HCT116 (cell line): Measurements from ENCODE around the gene HMGCS2. TPM values are rescaled to one million over a fixed set of nuclear protein-coding genes. Genes with fewer than 3 reads are reported as not detected.
A peak's percentile ranks its signal among the peaks of the same experiment; 100 is the strongest.

Experiments used
- ATAC-seq: fragments of 200-7000 bp; cut with Tn5 transposase; 2 replicates; pipeline ENCODE4 v1.9.1; 2020; ENCODE audit warnings: mild to moderate bottlenecking, moderate library complexity
- BruUV-seq: library from RNA; stranded (reverse); fragments of 400-500 nt; replicated peaks from 2 replicates; lab custom pipeline; 2021; lab: Mats Ljungman, UMichigan
- CTCF ChIA-PET: fragments of 300-600 bp; sonication (Branson Sonifier 250); formaldehyde crosslinking; loops from one replicate; lab custom pipeline; 2021; ENCODE audit warnings: antibody characterized with exemption; lab: Charles Lee
- POLR2A ChIA-PET: fragments of 300-600, 350-600 bp; sonication (Branson Sonifier 250); formaldehyde crosslinking; loops from one replicate; lab custom pipeline; 2021; ENCODE audit warnings: antibody characterized with exemption; lab: Charles Lee
- RAD21 ChIA-PET, 2 experiments: fragments of 300-600 bp; sonication (Branson Sonifier 250); formaldehyde crosslinking; loops; one replicate each; lab custom pipeline; 2023; ENCODE audit warnings: low total read pairs in 2 of 2; ENCODE audit not compliant: uncharacterized antibody in 2 of 2, unreplicated experiment in 2 of 2, low non-redundant PET in 1 of 2; lab: Charles Lee
- DNase-seq: peaks from one replicate; pipeline ENCODE4 v3.0.0-alpha.2; 2010; ENCODE audit warnings: low read depth, low spot score
- H2AFZ ChIP-seq: fragments of 200-600 bp; shearing (Covaris generic), sonication (generic); 2 replicates; pipeline ENCODE4 v1.6.1; 2017; ENCODE audit warnings: low read depth, mixed run types, mixed read lengths, antibody characterized with exemption, low read length; ENCODE audit not compliant: poor library complexity, severe bottlenecking
- H3K27ac ChIP-seq: 2 replicates; pipeline ENCODE4 v1.5.1; 2012; ENCODE audit warnings: low read depth, low read length
- H3K27me3 ChIP-seq: fragments of 200-600 bp; sonication (generic); 2 replicates; pipeline ENCODE4 v1.6.1; 2016; ENCODE audit warnings: mixed run types, low read length, mixed read lengths; ENCODE audit not compliant: insufficient read depth
- H3K36me3 ChIP-seq, 2 experiments: fragments of 200-500 bp in 1 of 2; fragments of 200-600 bp in 1 of 2; sonication (Bioruptor generic) in 1 of 2; sonication (generic) in 1 of 2; 2 replicates each; pipeline versions ENCODE4 v1.5.1 to v1.6.1; 2014 to 2016; ENCODE audit warnings: low read length in 2 of 2, inconsistent platforms in 1 of 2, mixed read lengths in 1 of 2, mixed run types in 1 of 2; ENCODE audit not compliant: insufficient read depth in 2 of 2, control insufficient read depth in 1 of 2
- H3K4me1 ChIP-seq, 2 experiments: fragments of 200-600 bp in 1 of 2; sonication (generic) in 1 of 2; 2 replicates each; pipeline versions ENCODE4 v1.5.1 to v1.6.1; 2012 to 2017; ENCODE audit warnings: low read length in 2 of 2, inconsistent platforms in 1 of 2, mild to moderate bottlenecking in 1 of 2, mixed read lengths in 1 of 2, mixed run types in 1 of 2, moderate library complexity in 1 of 2; ENCODE audit not compliant: insufficient read depth in 2 of 2, control insufficient read depth in 1 of 2
- H3K4me2 ChIP-seq: fragments of 200-600 bp; sonication (generic); 2 replicates; pipeline ENCODE4 v1.6.1; 2017; ENCODE audit warnings: mixed run types, low read length, mixed read lengths
- H3K4me3 ChIP-seq, 2 experiments: fragments of 200-600 bp in 1 of 2; sonication (generic) in 1 of 2; replicated peaks in 1 of 2; 2 replicates each; pipeline ENCODE4 v1.5.1; 2011 to 2016; ENCODE audit warnings: low read length in 2 of 2, control low read depth in 1 of 2, low read depth in 1 of 2, mild to moderate bottlenecking in 1 of 2, mixed read lengths in 1 of 2, mixed run types in 1 of 2
- H3K79me2 ChIP-seq: fragments of 200-600 bp; sonication (generic); 2 replicates; pipeline ENCODE4 v1.6.1; 2017; ENCODE audit warnings: mild to moderate bottlenecking, mixed run types, low read length, moderate library complexity, mixed read lengths; ENCODE audit not compliant: insufficient read depth
- H3K9ac ChIP-seq: fragments of 200-600 bp; sonication (generic); 2 replicates; pipeline ENCODE4 v1.6.1; 2016; ENCODE audit warnings: low read length, mixed read lengths
- H3K9me2 ChIP-seq: fragments of 200-600 bp; sonication (generic), shearing (Covaris generic); 2 replicates; pipeline ENCODE4 v1.6.1; 2017; ENCODE audit warnings: mixed run types, mild to moderate bottlenecking, moderate library complexity; ENCODE audit not compliant: insufficient read depth
- H3K9me3 ChIP-seq, 2 experiments: fragments of 200-500 bp in 1 of 2; fragments of 200-600 bp in 1 of 2; sonication (Bioruptor generic) in 1 of 2; sonication (generic) in 1 of 2; 2 replicates each; pipeline ENCODE4 v1.6.1; 2014 to 2017; ENCODE audit warnings: low read length in 2 of 2, mixed read lengths in 2 of 2, inconsistent platforms in 1 of 2, low read depth in 1 of 2, mild to moderate bottlenecking in 1 of 2, mixed run types in 1 of 2, moderate library complexity in 1 of 2; ENCODE audit not compliant: control insufficient read depth in 1 of 2, insufficient read depth in 1 of 2
- H4K20me1 ChIP-seq: fragments of 200-600 bp; sonication (generic), shearing (Covaris generic); 2 replicates; pipeline ENCODE4 v1.6.1; 2017; ENCODE audit warnings: mixed run types, mild to moderate bottlenecking, moderate library complexity; ENCODE audit not compliant: insufficient read depth
- FOSL1 ChIP-seq: IDR thresholded peaks from 2 replicates; pipeline ENCODE4 v1.6.1; 2012; ENCODE audit warnings: low read depth
- JUND ChIP-seq: IDR thresholded peaks from 2 replicates; pipeline ENCODE4 v1.6.1; 2012
- RAD21 ChIP-seq: IDR thresholded peaks from 2 replicates; pipeline ENCODE4 v1.6.1; 2012; ENCODE audit warnings: low read depth, mild to moderate bottlenecking
- TCF7L2 ChIP-seq: IDR thresholded peaks from 2 replicates; pipeline ENCODE4 v1.7.0; 2011; ENCODE audit warnings: borderline replicate concordance, inconsistent platforms; ENCODE audit not compliant: insufficient read depth, insufficient read length; ENCODE audit errors: extremely low read depth
- YY1 ChIP-seq: IDR thresholded peaks from 2 replicates; pipeline ENCODE4 v1.6.1; 2011; ENCODE audit warnings: low read length, low read depth, moderate library complexity, mild to moderate bottlenecking; ENCODE audit not compliant: insufficient replicate concordance; ENCODE audit errors: extremely low read depth
- ZFX ChIP-seq: fragments of 450-650 bp; IDR thresholded peaks from 2 replicates; pipeline ENCODE4 v1.6.1; 2017
- intact Hi-C: fragments of 100-400 bp; cut with micrococcal nuclease; formaldehyde crosslinking; loops from 2 replicates; pipeline ENCODE4 v1.10.0; 2022
- total RNA-seq: library from RNA; stranded (reverse); gene quantifications from one replicate; pipeline ENCODE4 v1.2.1, GENCODE V29; 2021; ENCODE audit not compliant: unreplicated experiment
- TF ChIP-seq, protein P1 (sequence below): IDR thresholded peaks from 2 replicates; pipeline ENCODE4 v1.6.1; 2012
- TF ChIP-seq, protein P2 (sequence below): IDR thresholded peaks from 2 replicates; pipeline ENCODE4 v1.6.1; 2012; ENCODE audit warnings: low read depth

The HMGCS2 gene
- total RNA-seq, 1 experiment from 2014 or later, result 0.20 TPM

DNA sequence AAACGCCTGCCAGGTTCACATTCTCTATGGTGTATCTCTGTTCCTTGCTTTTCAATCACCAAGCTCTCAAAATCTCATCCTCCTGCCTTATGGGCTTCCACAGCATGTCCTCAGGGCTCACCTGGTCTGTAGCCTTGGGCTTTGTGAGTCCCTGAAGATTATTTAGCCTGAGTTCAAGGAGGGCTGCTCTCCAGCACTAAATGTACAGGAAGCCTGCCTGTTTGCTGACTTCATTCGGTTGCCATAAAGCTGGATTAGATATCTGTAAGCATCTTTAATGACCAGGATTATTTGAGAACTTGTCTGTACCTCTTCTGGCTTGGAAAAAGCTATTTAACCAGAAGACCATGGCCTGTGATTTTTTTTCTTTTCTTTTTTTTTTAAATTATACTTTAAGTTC, 49.5 kb upstream of the HMGCS2 start:
- ATAC-seq, result no peak
- H2AFZ ChIP-seq, result no peak overlapping the region
- POLR2A ChIA-PET, result no interaction called here
- no peak for DNase-seq
- H3K4me3 ChIP-seq, result no peak overlapping the region
- H3K9me2 ChIP-seq, result no peaks in the 10 kb centered on the region
- CTCF ChIA-PET, result interaction anchor here (1.3 kb wide), 1 partner anchor 9 kb away, joined by 4 read pairs; no protein-coding TSS in a partner anchor
- H3K27ac ChIP-seq, result no peak overlapping the region
- intact Hi-C loops, result no loop called here
- no peak for TF ChIP-seq RAD21
- TF ChIP-seq ZFX, result no peak
- TF ChIP-seq, all 23 proteins: peak for 0
- no peaks in the 10 kb centered on the region for H4K20me1 ChIP-seq
- no peaks in the 10 kb centered on the region for H3K27me3 ChIP-seq
- no peaks in the 10 kb centered on the region for H3K79me2 ChIP-seq
- RAD21 ChIA-PET, result no interaction called here
- no peaks in the 10 kb centered on the region for H3K9me3 ChIP-seq
- BruUV-seq, result no TSS peak
- H3K9ac ChIP-seq, result no peak overlapping the region
- peaks cover 0 to 14% of the 10 kb centered on the region in 2 experiments; a peak in 2 of 4 replicates for H3K4me1 ChIP-seq
- H3K4me2 ChIP-seq, result no peak overlapping the region
- no peaks in the 10 kb centered on the region for H3K36me3 ChIP-seq

GRCh38 chr1:119816407-119816806, 47.7 kb upstream of the HMGCS2 start:
- Histone ChIP-seq H4K20me1 (no peaks in the 10 kb centered on the region), H3K27ac (no peak overlapping the region), H3K9me2 (no peaks in the 10 kb centered on the region), H2AFZ (peak overlapping the region; percentile 81), H3K79me2 (no peaks in the 10 kb centered on the region), H3K4me1 (peaks cover 0 to 14% of the 10 kb centered on the region in 2 experiments; a peak in 2 of 4 replicates), H3K36me3 (no peaks in the 10 kb centered on the region), H3K9me3 (no peaks in the 10 kb centered on the region), H3K27me3 (no peaks in the 10 kb centered on the region), H3K4me2 (peak overlapping the region; percentile 53), H3K9ac (no peak overlapping the region), H3K4me3 (no peak overlapping the region)
- TF ChIP-seq, protein P1, sequence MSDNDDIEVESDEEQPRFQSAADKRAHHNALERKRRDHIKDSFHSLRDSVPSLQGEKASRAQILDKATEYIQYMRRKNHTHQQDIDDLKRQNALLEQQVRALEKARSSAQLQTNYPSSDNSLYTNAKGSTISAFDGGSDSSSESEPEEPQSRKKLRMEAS, result no peak
- TF ChIP-seq JUND (peak; percentile 30; the same call in 1 of the 2 replicates), YY1 (no peak), FOSL1 (peak; percentile 28; the same call in 1 of the 2 replicates), TCF7L2 (no peak)
- TF ChIP-seq, protein P2, sequence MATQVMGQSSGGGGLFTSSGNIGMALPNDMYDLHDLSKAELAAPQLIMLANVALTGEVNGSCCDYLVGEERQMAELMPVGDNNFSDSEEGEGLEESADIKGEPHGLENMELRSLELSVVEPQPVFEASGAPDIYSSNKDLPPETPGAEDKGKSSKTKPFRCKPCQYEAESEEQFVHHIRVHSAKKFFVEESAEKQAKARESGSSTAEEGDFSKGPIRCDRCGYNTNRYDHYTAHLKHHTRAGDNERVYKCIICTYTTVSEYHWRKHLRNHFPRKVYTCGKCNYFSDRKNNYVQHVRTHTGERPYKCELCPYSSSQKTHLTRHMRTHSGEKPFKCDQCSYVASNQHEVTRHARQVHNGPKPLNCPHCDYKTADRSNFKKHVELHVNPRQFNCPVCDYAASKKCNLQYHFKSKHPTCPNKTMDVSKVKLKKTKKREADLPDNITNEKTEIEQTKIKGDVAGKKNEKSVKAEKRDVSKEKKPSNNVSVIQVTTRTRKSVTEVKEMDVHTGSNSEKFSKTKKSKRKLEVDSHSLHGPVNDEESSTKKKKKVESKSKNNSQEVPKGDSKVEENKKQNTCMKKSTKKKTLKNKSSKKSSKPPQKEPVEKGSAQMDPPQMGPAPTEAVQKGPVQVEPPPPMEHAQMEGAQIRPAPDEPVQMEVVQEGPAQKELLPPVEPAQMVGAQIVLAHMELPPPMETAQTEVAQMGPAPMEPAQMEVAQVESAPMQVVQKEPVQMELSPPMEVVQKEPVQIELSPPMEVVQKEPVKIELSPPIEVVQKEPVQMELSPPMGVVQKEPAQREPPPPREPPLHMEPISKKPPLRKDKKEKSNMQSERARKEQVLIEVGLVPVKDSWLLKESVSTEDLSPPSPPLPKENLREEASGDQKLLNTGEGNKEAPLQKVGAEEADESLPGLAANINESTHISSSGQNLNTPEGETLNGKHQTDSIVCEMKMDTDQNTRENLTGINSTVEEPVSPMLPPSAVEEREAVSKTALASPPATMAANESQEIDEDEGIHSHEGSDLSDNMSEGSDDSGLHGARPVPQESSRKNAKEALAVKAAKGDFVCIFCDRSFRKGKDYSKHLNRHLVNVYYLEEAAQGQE, result no peak
- ChIA-PET CTCF (interaction anchor here (1.2 kb wide), 1 partner anchor 10 kb away, joined by 4 read pairs; no protein-coding TSS in a partner anchor), RAD21 (no interaction called here), POLR2A (no interaction called here)
- no TSS peak for BruUV-seq
- intact Hi-C loops, result no loop called here
- DNase-seq (no peak), ATAC-seq (no peak)
